Right lung (tissue), 5 donors: ENCODE measurements around the gene TK2. TPM values are rescaled to one million over a fixed set of nuclear protein-coding genes. Genes with fewer than 3 reads are reported as not detected.
A peak's percentile ranks its signal among the peaks of the same experiment; 100 is the strongest.
"Not testable (repeated sequence)": the region's sequence is repeated elsewhere in the genome, so short reads cannot be mapped to it uniquely, and the experiment has no call there.

Source experiments
- DNase-seq, 2 donors: peaks; one replicate each; pipeline ENCODE4 v3.0.0-alpha.2; 2013
- polyA plus RNA-seq, 5 donors: library from polyadenylated mRNA; unstranded; fragments of 120-200 nt; gene quantifications; one replicate each; pipeline versions ENCODE4 v1.2.1 to v1.2.3, GENCODE V29; 2013; ENCODE audit warnings: inconsistent platforms in 1 of 5, low replicate concordance in 1 of 5; ENCODE audit not compliant: insufficient read length in 5 of 5, insufficient read depth in 1 of 5

TK2 gene
- polyA plus RNA-seq, 5 donors, result 29.1 to 36.2 (median 33.9) TPM

- DNase-seq, result no peak
Observed at GRCh38 chr16:66508248-66508913, 41.5 kb downstream of the TK2 start.

DNA sequence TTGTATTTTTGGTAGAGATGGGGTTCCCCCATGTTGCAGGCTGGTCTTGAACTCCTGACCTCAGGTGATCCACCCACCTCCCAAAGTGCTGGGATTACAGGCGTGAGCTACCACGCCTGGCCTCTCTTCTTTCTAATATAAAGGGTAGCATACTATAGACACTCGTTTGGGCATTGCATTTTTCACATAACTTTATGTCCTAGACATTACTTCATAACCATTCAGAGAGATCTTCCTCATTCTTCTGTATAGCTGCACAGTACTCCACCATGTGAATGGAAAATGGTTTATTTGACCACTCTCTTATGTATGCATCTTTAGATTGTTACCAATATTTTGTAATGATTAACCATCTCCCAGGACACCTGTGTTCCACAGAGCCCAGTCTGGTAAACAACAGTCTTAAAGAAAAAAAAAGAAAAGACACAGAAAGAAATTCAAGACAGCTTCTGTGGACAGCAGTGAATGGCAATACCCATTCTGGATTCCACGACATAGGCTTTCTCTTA, 42.1 kb downstream of the TK2 start:
- DNase-seq, result no peak

DNA sequence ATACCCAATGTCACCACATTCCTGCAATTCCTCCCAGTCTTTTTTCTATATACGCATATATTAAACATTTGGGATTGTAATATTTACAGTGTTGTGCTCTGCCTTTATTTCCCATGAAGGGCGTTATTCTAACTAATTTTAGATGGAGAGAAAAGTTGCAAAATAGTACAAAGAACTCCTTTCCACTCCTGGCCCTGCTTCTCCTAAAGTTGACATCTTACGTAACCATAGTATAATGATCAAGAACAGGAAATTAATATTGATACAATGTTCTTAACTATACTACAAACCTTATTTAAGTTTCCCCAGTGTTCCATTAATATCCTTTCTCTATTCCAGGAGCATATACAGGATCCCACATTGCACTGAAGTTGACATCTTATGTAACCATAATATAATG, 46.3 kb downstream of the TK2 start:
- no peak for DNase-seq

DNA sequence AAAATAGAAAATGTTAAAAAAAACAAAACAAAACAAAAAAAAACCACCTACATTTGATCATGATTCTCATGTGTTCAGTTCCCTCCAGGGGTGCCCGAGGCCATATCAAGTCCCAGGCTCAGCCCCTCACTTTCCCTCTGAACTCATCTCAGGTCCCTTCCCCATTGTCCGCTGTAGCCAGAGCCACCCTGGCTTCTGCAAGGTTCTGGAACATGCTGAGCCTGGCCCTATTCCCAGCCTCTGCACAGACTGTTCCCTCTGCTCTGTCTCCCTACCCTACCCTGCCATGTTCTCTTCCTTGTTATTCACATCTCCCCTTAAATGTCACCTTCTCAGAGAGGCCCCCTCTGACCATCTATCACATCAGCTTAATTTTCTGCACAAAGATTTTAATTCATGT, 46.9 kb downstream of the TK2 start:
- no peak for DNase-seq

DNA sequence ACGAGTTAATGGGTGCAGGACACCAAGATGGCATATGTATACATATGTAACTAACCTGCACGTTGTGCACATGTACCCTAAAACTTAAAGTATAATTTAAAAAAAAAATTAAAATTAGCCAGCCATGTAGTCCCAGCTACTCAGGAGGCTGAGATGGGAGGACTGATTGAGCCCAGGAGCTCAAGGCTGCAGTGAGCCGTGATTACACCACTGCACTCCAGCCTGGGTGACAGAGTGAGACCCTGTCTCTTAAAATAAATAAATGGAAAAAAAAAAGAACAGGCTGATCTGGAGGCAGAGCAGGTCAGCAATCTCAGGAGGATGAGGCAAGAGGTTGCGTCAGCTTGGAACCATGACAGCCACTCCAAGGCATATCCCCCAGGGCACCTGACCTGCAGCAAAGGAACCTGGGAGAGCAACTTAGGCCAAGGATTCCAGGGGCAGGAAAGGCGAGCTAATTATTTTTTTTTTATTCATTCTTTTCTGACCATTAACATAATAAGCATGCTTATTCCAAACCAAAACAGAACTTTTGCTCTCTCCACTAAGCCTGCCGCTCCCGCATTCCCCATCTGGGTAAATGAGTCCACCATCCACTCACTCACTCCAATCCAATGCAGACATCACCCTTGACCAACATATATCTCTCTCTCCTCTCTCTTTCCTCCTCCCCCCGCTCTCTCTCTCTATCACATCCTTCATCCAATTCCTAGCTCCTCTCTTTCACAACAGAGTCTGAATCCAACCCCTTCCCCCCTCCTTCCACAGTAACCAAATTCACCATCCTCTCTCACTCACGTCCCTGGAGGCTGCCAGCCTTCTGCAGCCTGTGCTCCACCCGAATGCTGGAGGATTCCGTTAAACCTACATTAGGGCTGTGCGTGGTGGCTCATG, 47.7 kb downstream of the TK2 start:
- no peak for DNase-seq

DNA sequence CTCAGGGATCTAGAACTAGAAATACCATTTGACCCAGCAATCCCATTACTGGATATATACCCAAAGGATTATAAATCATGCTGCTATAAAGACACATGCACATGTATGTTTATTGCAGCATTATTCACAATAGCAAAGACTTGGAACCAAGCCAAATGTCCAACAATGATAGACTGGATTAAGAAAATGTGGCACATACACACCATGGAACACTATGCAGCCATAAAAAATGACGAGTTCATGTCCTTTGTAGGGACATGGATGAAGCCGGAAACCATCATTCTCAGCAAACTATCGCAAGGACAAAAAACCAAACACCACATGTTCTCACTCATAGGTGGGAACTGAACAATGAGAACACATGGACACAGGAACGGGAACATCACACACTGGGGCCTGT, 48.4 kb downstream of the TK2 start:
- not testable (repeated sequence) for DNase-seq

- DNase-seq, result not testable (repeated sequence)
Observed at GRCh38 chr16:66497921-66498320, 52.0 kb downstream of the TK2 start.

DNA sequence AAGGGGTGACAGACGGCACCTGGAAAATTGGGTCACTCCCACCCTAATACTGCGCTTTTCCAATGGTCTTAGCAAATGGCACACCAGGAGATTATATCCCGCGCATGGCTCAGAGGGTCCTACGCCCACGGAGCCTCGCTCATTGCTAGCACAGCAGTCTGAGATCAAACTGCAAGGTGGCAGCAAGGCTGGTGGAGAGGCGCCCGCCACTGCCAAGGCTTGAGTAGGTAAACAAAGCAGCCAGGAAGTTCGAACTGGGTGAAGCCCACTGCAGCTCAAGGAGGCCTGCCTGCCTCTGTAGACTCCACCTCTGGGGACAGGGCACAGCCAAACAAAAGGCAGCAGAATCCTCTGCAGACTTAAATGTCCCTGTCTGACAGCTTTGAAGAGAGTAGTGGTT, 53.7 kb downstream of the TK2 start:
- DNase-seq, result not testable (repeated sequence)

DNA sequence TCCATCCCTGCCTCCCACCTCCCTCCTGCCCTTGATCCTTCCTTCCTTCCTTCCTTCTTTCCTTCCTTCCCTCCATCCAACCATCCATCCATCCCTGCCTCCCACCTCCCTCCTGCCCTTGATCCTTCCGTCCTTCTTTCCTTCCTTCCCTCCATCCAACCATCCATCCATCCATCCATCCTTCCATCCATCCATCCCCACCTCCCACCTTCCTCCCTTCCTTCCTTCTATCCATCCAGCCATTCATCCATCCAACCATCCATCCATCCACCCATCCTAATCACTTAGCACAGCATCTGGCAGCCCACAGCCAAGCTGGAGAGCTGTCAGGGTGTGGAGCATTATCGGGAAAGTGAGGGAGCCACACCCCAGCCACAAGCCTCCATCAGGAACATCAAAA, 54.5 kb downstream of the TK2 start:
- no peak for DNase-seq

GRCh38 chr16:66494916-66495315, 55.0 kb downstream of the TK2 start:
- no peak for DNase-seq

GRCh38 chr16:66493490-66494401, 56.2 kb downstream of the TK2 start:
- no peak for DNase-seq

DNA sequence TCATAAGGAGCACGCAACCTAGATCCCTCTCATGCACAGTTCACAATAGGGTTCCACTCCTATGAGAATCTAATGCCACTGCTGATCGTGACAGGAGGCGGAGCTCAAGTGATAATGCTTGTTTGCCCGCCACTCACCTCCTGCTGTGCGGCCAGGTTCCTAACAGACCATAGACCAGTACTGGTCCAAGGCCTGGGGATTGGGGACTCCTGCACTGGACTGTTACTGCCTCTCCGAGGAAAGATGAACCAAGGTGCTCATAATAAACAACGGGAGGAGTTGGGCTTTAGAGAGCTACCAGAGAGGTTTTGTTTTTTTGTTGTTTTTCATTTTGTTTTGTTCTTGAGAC, 58.2 kb downstream of the TK2 start:
- no peak for DNase-seq

- DNase-seq, result no peak
Observed at GRCh38 chr16:66490774-66491715, 58.9 kb downstream of the TK2 start.

DNA sequence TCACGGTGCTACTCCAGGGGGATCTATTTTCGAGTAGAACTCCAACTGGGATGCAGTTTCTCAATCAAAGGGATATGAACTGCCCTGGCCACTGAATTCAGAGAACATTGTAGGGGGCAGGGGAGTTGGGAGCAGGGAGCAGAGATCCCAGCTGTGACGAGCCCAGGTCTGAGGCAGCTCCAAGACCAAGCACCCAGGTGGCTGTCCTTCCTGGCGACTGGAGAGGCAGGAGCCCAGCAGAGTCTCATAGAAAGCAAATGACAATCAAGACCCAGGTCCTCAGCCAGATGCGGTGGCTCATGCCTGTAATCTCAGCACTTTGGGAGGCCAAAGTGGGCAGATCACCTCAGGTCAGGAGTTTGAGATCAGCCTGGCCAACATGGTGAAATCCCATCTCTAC, 60.1 kb downstream of the TK2 start:
- no peak for DNase-seq

- DNase-seq, result no peak
Observed at GRCh38 chr16:66489385-66489784, 60.5 kb downstream of the TK2 start.

- DNase-seq, result no peak
Observed at GRCh38 chr16:66488505-66488904, 61.4 kb downstream of the TK2 start.

DNA sequence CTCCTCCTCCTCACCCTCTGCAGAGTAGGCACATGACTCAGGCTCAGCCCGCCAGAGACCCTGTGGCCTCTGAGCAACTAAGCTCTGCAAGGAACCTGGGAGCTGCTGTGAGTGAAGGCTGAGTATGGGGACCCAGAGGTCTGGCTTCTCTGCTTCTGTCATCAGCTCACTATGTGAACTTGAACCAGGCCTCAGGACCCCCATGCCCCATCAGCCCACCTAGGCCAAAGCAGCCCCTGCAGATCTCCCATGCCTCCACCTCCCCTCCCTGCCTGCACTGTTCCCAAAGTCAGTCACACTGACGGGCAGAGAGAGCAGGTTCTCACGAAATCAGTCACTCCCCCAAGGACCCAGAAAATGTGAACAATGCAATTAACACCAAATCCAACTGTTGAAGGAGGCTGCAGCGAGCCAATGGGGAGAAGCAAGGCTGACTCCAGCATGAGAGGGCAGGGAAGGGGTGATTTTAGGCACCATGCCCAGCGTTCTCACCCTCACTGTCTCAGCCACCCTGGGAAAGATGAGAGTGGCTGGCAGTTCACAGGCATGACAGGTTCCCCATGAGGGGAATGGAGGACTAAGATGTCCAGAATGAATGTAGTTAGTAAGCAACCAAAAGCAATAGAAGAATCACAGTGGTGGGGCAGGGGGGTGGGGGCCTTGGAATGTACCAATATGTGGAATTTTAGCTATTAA, 62.2 kb downstream of the TK2 start:
- DNase-seq, result no peak

- peak; percentile 66 to 76 for DNase-seq
Observed at GRCh38 chr16:66486773-66487579, 62.9 kb downstream of the TK2 start.

DNA sequence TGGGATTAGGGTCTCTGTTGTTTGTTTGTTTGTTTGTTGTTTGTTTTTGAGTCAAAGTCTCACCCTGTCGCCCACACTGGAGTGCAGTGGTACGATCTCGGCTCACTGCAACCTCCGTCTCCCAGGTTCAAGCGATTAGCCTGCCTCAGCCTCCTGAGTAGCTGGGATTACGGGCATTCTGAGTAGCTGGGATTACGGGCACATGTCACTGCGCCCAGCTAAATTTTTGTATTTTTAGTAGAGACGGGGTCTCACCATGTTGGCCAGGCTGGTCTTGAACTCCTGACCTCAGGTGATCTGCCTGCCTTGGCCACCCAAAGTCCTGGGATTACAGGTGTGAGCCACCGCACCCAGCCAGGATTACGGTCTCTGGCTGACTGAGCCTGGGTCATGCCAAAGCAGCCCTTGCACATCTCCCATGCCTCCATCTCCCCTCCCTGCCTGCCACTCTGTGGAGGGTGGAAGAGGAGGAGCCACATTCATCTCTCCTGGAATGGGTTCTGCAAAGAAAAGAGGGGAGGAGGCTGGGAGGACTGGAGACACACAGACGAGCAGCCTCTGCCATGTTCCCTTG, 63.6 kb downstream of the TK2 start:
- DNase-seq, result no peak
